GM13977 (cell line): Measurements from ENCODE around the gene UBB.

ENCODE experiments used
- DNase-seq: peaks from one replicate; pipeline ENCODE4 v3.0.0; 2012; ENCODE audit warnings: low spot score
- CTCF ChIP-seq: IDR thresholded peaks from 2 replicates; pipeline ENCODE4 v1.5.1; 2012; ENCODE audit warnings: mild to moderate bottlenecking, control low read depth; ENCODE audit not compliant: insufficient read depth; ENCODE audit errors: extremely low read depth, missing control alignments
- in situ Hi-C: fragments of 300-500 bp; cut with MboI; formaldehyde crosslinking; loops from one replicate; pipeline ENCODE4 v1.12.0; 2022; ENCODE audit warnings: low sequenced_read_pairs, low pct_unique_long_range_greater_than_20kb, mixed read lengths, inconsistent platforms; ENCODE audit not compliant: unreplicated experiment

The UBB gene

GRCh38 chr17:16380640-16381495 lies at the start of gene UBB:
TSS of gene UBB (plus strand) at chr17:16381091. CDS start at chr17:16381908, 817 bp downstream.
- TF ChIP-seq CTCF: peak; percentile 25
- in situ Hi-C loops: no loop called here
- peak; percentile 94 for DNase-seq

DNA sequence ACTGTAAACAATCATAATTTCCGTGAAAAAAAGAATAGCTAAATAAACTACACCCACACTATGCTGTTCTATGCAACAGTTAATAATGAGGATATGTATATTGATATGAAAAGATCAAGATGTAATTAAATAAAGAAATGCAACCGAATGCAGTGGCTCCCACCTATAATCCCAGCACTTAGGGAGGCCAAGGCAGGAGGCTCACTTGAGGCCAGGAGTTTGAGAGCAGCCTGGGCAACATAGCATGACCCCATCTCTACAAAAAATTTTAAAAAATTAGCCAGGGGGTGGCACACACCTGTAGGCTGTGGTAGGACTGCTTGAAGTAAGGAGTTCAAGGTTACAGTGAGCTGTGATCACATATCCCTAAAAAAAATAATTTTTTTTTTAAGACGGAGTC lies 42.5 kb upstream of the UBB start:
- no peak for TF ChIP-seq CTCF
- no peak for DNase-seq
- in situ Hi-C loops: no loop called here

GRCh38 chr17:16339402-16339801 lies 41.5 kb upstream of the UBB start:
- no peak for DNase-seq
- in situ Hi-C loops: no loop called here
- no peak for TF ChIP-seq CTCF

DNA sequence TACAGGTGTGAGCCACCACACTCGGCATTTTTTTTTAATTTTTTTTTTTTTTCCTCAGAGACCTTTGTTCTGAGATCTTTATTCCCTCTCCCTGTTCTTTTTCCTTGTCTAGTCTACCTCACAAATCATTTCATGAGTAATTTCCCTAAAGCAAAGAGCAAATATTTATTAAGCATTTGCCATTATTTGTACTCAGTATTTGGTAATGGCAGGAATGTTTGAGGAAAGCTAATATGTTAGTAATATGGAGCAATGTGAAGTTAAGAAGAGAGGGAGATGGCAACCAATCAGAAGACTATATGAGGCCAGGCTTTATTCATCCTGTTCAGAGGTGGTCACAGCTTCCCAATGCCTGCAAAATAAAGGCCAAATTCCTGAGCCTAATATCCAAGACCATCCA lies 40.9 kb upstream of the UBB start:
- in situ Hi-C loops: no loop called here
- no peak for TF ChIP-seq CTCF
- DNase-seq: no peak

DNA sequence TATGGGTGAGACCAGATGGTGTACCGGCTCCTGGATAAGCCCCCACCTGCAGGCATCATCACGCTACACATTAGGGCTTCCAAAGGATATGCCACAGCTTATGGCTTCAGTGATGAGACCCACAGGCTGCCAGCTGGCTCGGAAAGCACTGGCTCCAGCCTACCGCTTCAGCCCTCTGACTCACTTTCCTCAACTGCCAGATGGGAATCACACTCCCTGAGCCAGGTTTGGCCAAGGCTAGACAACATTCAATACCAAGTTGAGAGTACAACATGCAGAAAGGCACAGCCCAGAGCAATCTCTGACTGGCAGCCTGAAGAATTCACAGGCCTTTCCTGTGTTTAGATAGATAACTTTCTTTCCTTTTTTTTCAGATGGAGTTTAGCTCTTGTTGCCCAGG lies 37.9 kb upstream of the UBB start:
- no peak for TF ChIP-seq CTCF
- in situ Hi-C loops: no loop called here
- no peak for DNase-seq

DNA sequence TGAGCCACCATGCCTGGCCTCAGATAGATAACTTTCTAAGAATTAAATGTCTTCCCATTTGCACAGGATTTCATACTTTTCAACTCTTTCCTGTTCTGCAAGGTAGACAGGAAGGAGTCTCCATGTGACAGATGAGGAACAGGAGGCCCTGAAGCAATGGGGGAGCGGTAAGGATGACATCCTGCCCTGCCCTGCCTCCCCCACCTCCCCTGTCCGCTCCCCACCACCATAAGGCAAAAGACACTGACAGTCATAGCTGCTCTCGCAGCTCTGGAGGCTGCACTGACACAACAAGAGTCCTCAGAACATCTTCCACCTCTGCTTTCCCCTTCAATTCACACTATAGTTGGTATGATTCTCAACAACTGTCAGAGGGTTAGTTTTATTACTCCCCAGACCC lies 37.3 kb upstream of the UBB start:
- TF ChIP-seq CTCF: no peak
- in situ Hi-C loops: no loop called here

More for the DNA sequence above, 37.3 kb upstream of the UBB start:
- no peak for DNase-seq
